HCT116 (cell line): ENCODE measurements around the gene RABEPK. TPM values are rescaled to one million over a fixed set of nuclear protein-coding genes. Genes with fewer than 3 reads are reported as not detected.

Experiments
- ATAC-seq: fragments of 200-7000 bp; cut with Tn5 transposase; 2 replicates; pipeline ENCODE4 v1.9.1; 2020; ENCODE audit warnings: mild to moderate bottlenecking, moderate library complexity
- BruUV-seq: library from RNA; stranded (reverse); fragments of 400-500 nt; replicated peaks from 2 replicates; lab custom pipeline; 2021; lab: Mats Ljungman, UMichigan
- CTCF ChIA-PET: fragments of 300-600 bp; sonication (Branson Sonifier 250); formaldehyde crosslinking; loops from one replicate; lab custom pipeline; 2021; ENCODE audit warnings: antibody characterized with exemption; lab: Charles Lee
- POLR2A ChIA-PET: fragments of 300-600, 350-600 bp; sonication (Branson Sonifier 250); formaldehyde crosslinking; loops from one replicate; lab custom pipeline; 2021; ENCODE audit warnings: antibody characterized with exemption; lab: Charles Lee
- RAD21 ChIA-PET, 2 experiments: fragments of 300-600 bp; sonication (Branson Sonifier 250); formaldehyde crosslinking; loops; one replicate each; lab custom pipeline; 2023; ENCODE audit warnings: low total read pairs in 2 of 2; ENCODE audit not compliant: uncharacterized antibody in 2 of 2, unreplicated experiment in 2 of 2, low non-redundant PET in 1 of 2; lab: Charles Lee
- DNase-seq: peaks from one replicate; pipeline ENCODE4 v3.0.0-alpha.2; 2010; ENCODE audit warnings: low read depth, low spot score
- H2AFZ ChIP-seq: fragments of 200-600 bp; shearing (Covaris generic), sonication (generic); 2 replicates; pipeline ENCODE4 v1.6.1; 2017; ENCODE audit warnings: low read depth, mixed run types, mixed read lengths, antibody characterized with exemption, low read length; ENCODE audit not compliant: poor library complexity, severe bottlenecking
- H3K27ac ChIP-seq: 2 replicates; pipeline ENCODE4 v1.5.1; 2012; ENCODE audit warnings: low read depth, low read length
- H3K27me3 ChIP-seq: fragments of 200-600 bp; sonication (generic); 2 replicates; pipeline ENCODE4 v1.6.1; 2016; ENCODE audit warnings: mixed run types, low read length, mixed read lengths; ENCODE audit not compliant: insufficient read depth
- H3K36me3 ChIP-seq, 2 experiments: fragments of 200-500 bp in 1 of 2; fragments of 200-600 bp in 1 of 2; sonication (Bioruptor generic) in 1 of 2; sonication (generic) in 1 of 2; 2 replicates each; pipeline versions ENCODE4 v1.5.1 to v1.6.1; 2014 to 2016; ENCODE audit warnings: low read length in 2 of 2, inconsistent platforms in 1 of 2, mixed read lengths in 1 of 2, mixed run types in 1 of 2; ENCODE audit not compliant: insufficient read depth in 2 of 2, control insufficient read depth in 1 of 2
- H3K4me1 ChIP-seq, 2 experiments: fragments of 200-600 bp in 1 of 2; sonication (generic) in 1 of 2; 2 replicates each; pipeline versions ENCODE4 v1.5.1 to v1.6.1; 2012 to 2017; ENCODE audit warnings: low read length in 2 of 2, inconsistent platforms in 1 of 2, mild to moderate bottlenecking in 1 of 2, mixed read lengths in 1 of 2, mixed run types in 1 of 2, moderate library complexity in 1 of 2; ENCODE audit not compliant: insufficient read depth in 2 of 2, control insufficient read depth in 1 of 2
- H3K4me2 ChIP-seq: fragments of 200-600 bp; sonication (generic); 2 replicates; pipeline ENCODE4 v1.6.1; 2017; ENCODE audit warnings: mixed run types, low read length, mixed read lengths
- H3K4me3 ChIP-seq, 2 experiments: fragments of 200-600 bp in 1 of 2; sonication (generic) in 1 of 2; replicated peaks in 1 of 2; 2 replicates each; pipeline ENCODE4 v1.5.1; 2011 to 2016; ENCODE audit warnings: low read length in 2 of 2, control low read depth in 1 of 2, low read depth in 1 of 2, mild to moderate bottlenecking in 1 of 2, mixed read lengths in 1 of 2, mixed run types in 1 of 2
- H3K79me2 ChIP-seq: fragments of 200-600 bp; sonication (generic); 2 replicates; pipeline ENCODE4 v1.6.1; 2017; ENCODE audit warnings: mild to moderate bottlenecking, mixed run types, low read length, moderate library complexity, mixed read lengths; ENCODE audit not compliant: insufficient read depth
- H3K9ac ChIP-seq: fragments of 200-600 bp; sonication (generic); 2 replicates; pipeline ENCODE4 v1.6.1; 2016; ENCODE audit warnings: low read length, mixed read lengths
- H3K9me2 ChIP-seq: fragments of 200-600 bp; sonication (generic), shearing (Covaris generic); 2 replicates; pipeline ENCODE4 v1.6.1; 2017; ENCODE audit warnings: mixed run types, mild to moderate bottlenecking, moderate library complexity; ENCODE audit not compliant: insufficient read depth
- H3K9me3 ChIP-seq, 2 experiments: fragments of 200-500 bp in 1 of 2; fragments of 200-600 bp in 1 of 2; sonication (Bioruptor generic) in 1 of 2; sonication (generic) in 1 of 2; 2 replicates each; pipeline ENCODE4 v1.6.1; 2014 to 2017; ENCODE audit warnings: low read length in 2 of 2, mixed read lengths in 2 of 2, inconsistent platforms in 1 of 2, low read depth in 1 of 2, mild to moderate bottlenecking in 1 of 2, mixed run types in 1 of 2, moderate library complexity in 1 of 2; ENCODE audit not compliant: control insufficient read depth in 1 of 2, insufficient read depth in 1 of 2
- H4K20me1 ChIP-seq: fragments of 200-600 bp; sonication (generic), shearing (Covaris generic); 2 replicates; pipeline ENCODE4 v1.6.1; 2017; ENCODE audit warnings: mixed run types, mild to moderate bottlenecking, moderate library complexity; ENCODE audit not compliant: insufficient read depth
- ATF3 ChIP-seq: IDR thresholded peaks from 2 replicates; pipeline ENCODE4 v1.6.1; 2012
- CBX3 ChIP-seq: IDR thresholded peaks from 2 replicates; pipeline ENCODE4 v1.6.1; 2012; ENCODE audit warnings: low read depth
- CEBPB ChIP-seq: IDR thresholded peaks from 2 replicates; pipeline ENCODE4 v1.6.1; 2012; ENCODE audit warnings: low read depth
- EGR1 ChIP-seq: IDR thresholded peaks from 2 replicates; pipeline ENCODE4 v1.6.1; 2012; ENCODE audit warnings: low read depth
- EZH2 ChIP-seq: fragments of 200-600 bp; sonication (generic); IDR thresholded peaks from 2 replicates; pipeline ENCODE4 v1.6.1; 2017; ENCODE audit warnings: antibody characterized with exemption, mixed run types
- EZH2phosphoT487 ChIP-seq: fragments of 200-600 bp; IDR thresholded peaks from 2 replicates; pipeline ENCODE4 v1.6.1; 2018; ENCODE audit warnings: antibody characterized with exemption, borderline replicate concordance
- JUND ChIP-seq: IDR thresholded peaks from 2 replicates; pipeline ENCODE4 v1.6.1; 2012
- POLR2A ChIP-seq: IDR thresholded peaks from 2 replicates; pipeline ENCODE4 v1.7.0; 2011; ENCODE audit warnings: borderline replicate concordance; ENCODE audit not compliant: insufficient read depth, insufficient read length; ENCODE audit errors: extremely low read depth
- POLR2AphosphoS5 ChIP-seq: IDR thresholded peaks from 2 replicates; pipeline ENCODE4 v1.6.1; 2011; ENCODE audit warnings: mild to moderate bottlenecking, low read depth, low read length, moderate library complexity
- RAD21 ChIP-seq: IDR thresholded peaks from 2 replicates; pipeline ENCODE4 v1.6.1; 2012; ENCODE audit warnings: low read depth, mild to moderate bottlenecking
- REST ChIP-seq: IDR thresholded peaks from 2 replicates; pipeline ENCODE4 v1.6.1; 2012; ENCODE audit warnings: low read depth
- SP1 ChIP-seq: IDR thresholded peaks from 2 replicates; pipeline ENCODE4 v1.6.1; 2012; ENCODE audit warnings: low read depth
- SRF ChIP-seq: IDR thresholded peaks from 2 replicates; pipeline ENCODE4 v1.6.1; 2012; ENCODE audit warnings: low read depth
- TCF7L2 ChIP-seq: IDR thresholded peaks from 2 replicates; pipeline ENCODE4 v1.7.0; 2011; ENCODE audit warnings: borderline replicate concordance, inconsistent platforms; ENCODE audit not compliant: insufficient read depth, insufficient read length; ENCODE audit errors: extremely low read depth
- YY1 ChIP-seq: IDR thresholded peaks from 2 replicates; pipeline ENCODE4 v1.6.1; 2011; ENCODE audit warnings: low read length, low read depth, moderate library complexity, mild to moderate bottlenecking; ENCODE audit not compliant: insufficient replicate concordance; ENCODE audit errors: extremely low read depth
- ZNF274 ChIP-seq: fragments of 200-500 bp; sonication (Bioruptor generic); IDR thresholded peaks from 2 replicates; pipeline ENCODE4 v1.6.1; 2014; ENCODE audit warnings: mild to moderate bottlenecking, low read depth, low read length, inconsistent platforms
- intact Hi-C: fragments of 100-400 bp; cut with micrococcal nuclease; formaldehyde crosslinking; loops from 2 replicates; pipeline ENCODE4 v1.10.0; 2022
- total RNA-seq: library from RNA; stranded (reverse); gene quantifications from one replicate; pipeline ENCODE4 v1.2.1, GENCODE V29; 2021; ENCODE audit not compliant: unreplicated experiment

RABEPK gene
- total RNA-seq, 1 experiment from 2014 or later: 48.3 TPM

GRCh38 chr9:125268394-125269013, 68.2 kb downstream of the RABEPK start:
- DNase-seq (no peak), ATAC-seq (no peak)
- H3K9ac ChIP-seq: no peak overlapping the region
- no peak overlapping the region for H3K27ac ChIP-seq
- ChIA-PET RAD21 (no interaction called here), CTCF (no interaction called here), POLR2A (interaction anchor here (1.7 kb wide), 1 partner anchor 27 kb away, joined by 5 read pairs; the partner anchor contains the start of gene HSPA5)
- no peak overlapping the region for H2AFZ ChIP-seq
- H3K4me2 ChIP-seq: no peak overlapping the region
- peaks cover 91% of the 10 kb centered on the region for H3K79me2 ChIP-seq
- H4K20me1 ChIP-seq: no peaks in the 10 kb centered on the region
- H3K9me2 ChIP-seq: no peaks in the 10 kb centered on the region
- no peaks in the 10 kb centered on the region for H3K4me1 ChIP-seq
- no peaks in the 10 kb centered on the region for H3K9me3 ChIP-seq
- H3K4me3 ChIP-seq: no peak overlapping the region
- no TSS peak for BruUV-seq
- intact Hi-C loops: no loop called here
- H3K36me3 ChIP-seq: no peaks in the 10 kb centered on the region; a peak in 1 of 4 replicates
- no peaks in the 10 kb centered on the region for H3K27me3 ChIP-seq
- TF ChIP-seq POLR2AphosphoS5: no peak
- no peak for TF ChIP-seq JUND
- no peak for TF ChIP-seq CEBPB
- TF ChIP-seq SP1: no peak
- no peak for TF ChIP-seq POLR2A
- TF ChIP-seq ATF3: no peak
- no peak for TF ChIP-seq CBX3
- no peak for TF ChIP-seq EZH2
- TF ChIP-seq SRF: no peak
- TF ChIP-seq RAD21: no peak
- no peak for TF ChIP-seq EZH2phosphoT487
- TF ChIP-seq YY1: no peak

GRCh38 chr9:125269014-125269397, 68.7 kb downstream of the RABEPK start:
- Histone ChIP-seq H3K9me2 (no peaks in the 10 kb centered on the region), H3K27ac (no peak overlapping the region), H3K27me3 (no peaks in the 10 kb centered on the region), H2AFZ (no peak overlapping the region), H3K79me2 (peaks cover 90% of the 10 kb centered on the region), H3K9me3 (no peaks in the 10 kb centered on the region), H3K36me3 (no peaks in the 10 kb centered on the region), H3K4me1 (no peaks in the 10 kb centered on the region), H4K20me1 (no peaks in the 10 kb centered on the region), H3K9ac (no peak overlapping the region), H3K4me3 (no peak overlapping the region), H3K4me2 (no peak overlapping the region)
- CTCF ChIA-PET: no interaction called here
- no TSS peak for BruUV-seq
- RAD21 ChIA-PET: no interaction called here
- DNase-seq: no peak
- POLR2A ChIA-PET: no interaction called here
- intact Hi-C loops: no loop called here
- no peak for ATAC-seq
- no peak for TF ChIP-seq ZNF274
- TF ChIP-seq CBX3: no peak
- no peak for TF ChIP-seq JUND
- TF ChIP-seq TCF7L2: no peak
- TF ChIP-seq EZH2phosphoT487: no peak
- no peak for TF ChIP-seq REST
- no peak for TF ChIP-seq EGR1
- no peak for TF ChIP-seq POLR2AphosphoS5
